Left lung (tissue), 10 donors: ENCODE results near the gene FXYD5. TPM values are rescaled to one million over a fixed set of nuclear protein-coding genes. Genes with fewer than 3 reads are reported as not detected.

Experiments used
- ATAC-seq: fragments of 200-7000 bp; cut with Tn5 transposase; one replicate; pipeline ENCODE4 v1.9.1; 2020; ENCODE audit warnings: moderate library complexity
- DNase-seq, 4 donors: peaks; one replicate each; pipeline ENCODE4 v3.0.0-alpha.2; 2013 to 2020
- H3K27ac ChIP-seq, 2 donors: fragments of 200-600 bp; sonication (generic) in 1 of 2; one replicate each; pipeline versions ENCODE4 v1.5.0 to v1.8.0; 2020 to 2021
- H3K27me3 ChIP-seq, 2 donors: fragments of 200-600 bp; sonication (generic) in 1 of 2; one replicate each; pipeline versions ENCODE4 v1.5.0 to v1.8.0; 2020 to 2021
- H3K36me3 ChIP-seq, 2 donors: fragments of 200-600 bp; sonication (generic) in 1 of 2; one replicate each; pipeline versions ENCODE4 v1.5.0 to v1.8.0; 2020 to 2021
- H3K4me1 ChIP-seq, 2 donors: fragments of 200-600 bp; one replicate each; pipeline ENCODE4 v1.8.0; 2021
- H3K4me3 ChIP-seq, 2 donors: fragments of 200-600 bp; sonication (generic) in 1 of 2; one replicate each; pipeline versions ENCODE4 v1.5.0 to v1.8.0; 2020 to 2021; ENCODE audit warnings: mild to moderate bottlenecking in 1 of 2
- H3K9me3 ChIP-seq, 2 donors: fragments of 200-600 bp; sonication (generic) in 1 of 2; one replicate each; pipeline versions ENCODE4 v1.5.0 to v1.8.0; 2020 to 2021
- intact Hi-C, 2 donors: fragments of 100-400 bp; cut with DNase I; formaldehyde crosslinking; loops; one replicate each; pipeline versions ENCODE4 v1.11.2 to v1.14.2; 2022
- polyA plus RNA-seq, 6 donors: library from polyadenylated mRNA; unstranded; fragments of 120-200 nt; gene quantifications; one replicate each; pipeline ENCODE4 v1.2.1, GENCODE V29; 2013; ENCODE audit not compliant: insufficient read length in 6 of 6
- total RNA-seq, 2 donors: library from RNA; stranded (reverse); fragmentation: NEBNext Ultra II Directional; extraction: Animal tissue kit (Norgen Biotek cat#: 25700); gene quantifications; one replicate each; pipeline ENCODE4 v1.2.1, GENCODE V29; 2021
- TF ChIP-seq, protein P1 (sequence below), 2 donors: fragments of 200-600 bp; sonication (generic) in 1 of 2; IDR thresholded peaks; one replicate each; pipeline versions ENCODE4 v1.5.0 to v1.8.0; 2021; ENCODE audit warnings: antibody characterized with exemption in 2 of 2
- donor health status: DM: no; HTN: yes; CAD: no.
- donor health status: DM: no; HTN: no; CAD: no.

FXYD5 gene
- total and polyA plus RNA-seq, 8 donors = 29.0 to 123 (median 31.5) TPM

DNA sequence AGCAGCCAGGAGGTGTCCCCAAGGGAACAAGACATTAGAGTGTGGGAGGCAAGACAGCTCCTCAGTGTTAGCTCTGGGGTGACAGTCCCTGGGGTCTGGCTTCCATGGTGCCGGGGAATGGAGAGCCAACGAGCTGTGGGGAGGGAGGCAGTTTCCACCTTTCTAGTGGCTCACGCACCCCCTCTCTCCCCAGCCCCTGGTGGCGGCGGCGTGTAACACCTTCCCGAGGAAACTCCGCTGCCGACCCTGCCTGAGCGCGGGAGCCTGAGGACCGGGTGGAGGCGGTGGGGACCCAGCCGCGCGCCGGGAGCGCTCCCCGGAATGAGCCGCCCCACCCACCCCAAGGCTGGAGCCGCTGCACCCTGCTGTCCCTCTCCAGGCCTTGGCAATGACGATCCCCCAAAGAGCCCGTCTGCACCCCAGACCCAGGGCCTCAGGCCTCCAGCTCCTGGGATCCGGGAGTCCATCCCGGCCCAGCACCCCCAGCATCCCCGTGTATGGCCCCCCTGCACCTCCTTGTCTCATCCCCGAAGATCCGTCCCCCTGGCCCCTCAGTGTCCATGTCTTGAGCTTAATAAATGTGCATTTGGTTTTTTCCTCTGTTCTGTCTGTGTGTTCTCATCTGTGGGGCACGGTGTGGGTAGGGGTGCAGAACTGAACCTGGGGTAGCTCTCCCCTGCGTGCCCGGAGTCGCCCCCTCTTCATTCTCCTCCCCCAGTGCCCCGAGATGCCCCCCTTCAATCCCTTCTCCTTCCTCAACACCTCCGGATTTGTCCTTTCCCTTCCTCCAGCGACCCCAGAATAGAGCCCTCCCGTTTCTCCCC is 622 bp upstream of the FXYD5 start:
- TF ChIP-seq, protein P1, sequence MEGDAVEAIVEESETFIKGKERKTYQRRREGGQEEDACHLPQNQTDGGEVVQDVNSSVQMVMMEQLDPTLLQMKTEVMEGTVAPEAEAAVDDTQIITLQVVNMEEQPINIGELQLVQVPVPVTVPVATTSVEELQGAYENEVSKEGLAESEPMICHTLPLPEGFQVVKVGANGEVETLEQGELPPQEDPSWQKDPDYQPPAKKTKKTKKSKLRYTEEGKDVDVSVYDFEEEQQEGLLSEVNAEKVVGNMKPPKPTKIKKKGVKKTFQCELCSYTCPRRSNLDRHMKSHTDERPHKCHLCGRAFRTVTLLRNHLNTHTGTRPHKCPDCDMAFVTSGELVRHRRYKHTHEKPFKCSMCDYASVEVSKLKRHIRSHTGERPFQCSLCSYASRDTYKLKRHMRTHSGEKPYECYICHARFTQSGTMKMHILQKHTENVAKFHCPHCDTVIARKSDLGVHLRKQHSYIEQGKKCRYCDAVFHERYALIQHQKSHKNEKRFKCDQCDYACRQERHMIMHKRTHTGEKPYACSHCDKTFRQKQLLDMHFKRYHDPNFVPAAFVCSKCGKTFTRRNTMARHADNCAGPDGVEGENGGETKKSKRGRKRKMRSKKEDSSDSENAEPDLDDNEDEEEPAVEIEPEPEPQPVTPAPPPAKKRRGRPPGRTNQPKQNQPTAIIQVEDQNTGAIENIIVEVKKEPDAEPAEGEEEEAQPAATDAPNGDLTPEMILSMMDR (IDR thresholded peaks at IDR 0.05) = peak; percentile 46 to 76
- Histone ChIP-seq H3K9me3 (no peaks in the 10 kb centered on the region), H3K4me3 (peak overlapping the region; percentile 64 to 84), H3K4me1 (peaks cover 9 to 42% of the 10 kb centered on the region in 2 donors), H3K27me3 (peaks cover 0 to 8% of the 10 kb centered on the region in 2 donors), H3K36me3 (peaks cover 0 to 23% of the 10 kb centered on the region in 2 donors), H3K27ac (peak overlapping the region in 1 of 2 donors; percentile 86)
- peak in 1 of 4 donors; percentile 92 for DNase-seq
- intact Hi-C loops = no loop called here
- peak; percentile 66 for ATAC-seq

DNA sequence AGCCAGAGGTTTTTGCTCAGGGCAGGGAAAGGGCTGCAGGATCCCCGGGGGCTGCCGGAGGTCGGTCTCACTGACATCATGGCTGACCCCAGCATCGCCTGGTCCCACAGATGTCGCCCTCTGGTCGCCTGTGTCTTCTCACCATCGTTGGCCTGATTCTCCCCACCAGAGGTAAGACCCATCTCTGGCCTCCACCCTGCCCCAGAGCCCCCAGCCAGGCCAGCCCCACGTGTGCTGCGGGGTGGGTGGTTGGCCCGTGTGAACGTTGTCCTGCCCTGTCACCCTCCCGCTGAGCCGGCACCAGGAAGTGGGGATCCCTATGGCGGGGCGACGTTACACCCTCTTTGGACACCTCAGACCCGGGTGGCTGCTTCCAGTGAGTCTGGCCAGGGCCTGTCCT is 906 bp downstream of the FXYD5 start:
- peak; percentile 2 for ATAC-seq
- peak overlapping the region; percentile 57 to 86 for H3K27ac ChIP-seq
- peaks cover 0 to 38% of the 10 kb centered on the region in 2 donors for H3K36me3 ChIP-seq
- TF ChIP-seq, protein P1 (IDR thresholded peaks at IDR 0.05) = no peak
- no peak for DNase-seq
- H3K4me3 ChIP-seq = peak overlapping the region; percentile 64 to 84
- intact Hi-C loops = no loop called here
- H3K9me3 ChIP-seq = no peaks in the 10 kb centered on the region
- peaks cover 9 to 42% of the 10 kb centered on the region in 2 donors for H3K4me1 ChIP-seq
- peaks cover 0 to 8% of the 10 kb centered on the region in 2 donors for H3K27me3 ChIP-seq

DNA sequence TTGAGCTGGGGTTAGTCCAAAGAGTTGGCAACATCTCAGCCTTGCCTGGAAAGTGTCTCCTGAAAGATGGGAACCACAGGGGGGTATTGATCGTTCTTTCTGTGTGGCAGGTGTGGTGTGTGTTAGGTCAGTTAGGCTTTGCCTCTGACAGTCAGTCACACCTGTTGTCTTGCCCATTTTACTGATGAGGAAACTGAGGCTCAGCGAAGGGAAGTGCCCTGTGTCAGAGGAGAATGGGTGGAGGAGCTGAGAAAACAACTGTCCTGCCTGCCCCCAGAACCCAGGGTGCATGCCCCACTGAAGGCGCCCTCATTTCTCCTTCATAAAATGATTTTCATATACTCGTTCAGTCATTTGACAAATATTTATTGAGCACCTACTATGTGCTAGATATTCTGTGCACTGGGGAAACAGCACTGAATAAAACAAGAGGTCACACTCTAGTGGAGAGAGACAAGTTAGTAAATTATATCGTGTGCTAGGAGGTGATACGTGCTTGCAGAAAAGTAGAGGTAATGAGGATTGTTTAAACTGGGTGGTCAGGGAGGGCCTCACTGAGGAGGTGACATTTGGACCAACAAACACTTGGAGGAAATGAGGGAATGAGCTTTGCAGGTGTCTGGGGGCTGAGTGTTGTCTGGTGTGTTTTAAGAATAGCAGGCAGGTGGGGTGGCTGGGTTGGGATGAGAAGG is 1.6 kb downstream of the FXYD5 start:
- DNase-seq (no peak), ATAC-seq (no peak)
- Histone ChIP-seq H3K27ac (no peak overlapping the region), H3K9me3 (no peaks in the 10 kb centered on the region), H3K4me1 (peaks cover 9 to 42% of the 10 kb centered on the region in 2 donors), H3K4me3 (peak overlapping the region; percentile 64 to 84), H3K27me3 (peaks cover 0 to 8% of the 10 kb centered on the region in 2 donors), H3K36me3 (peaks cover 0 to 44% of the 10 kb centered on the region in 2 donors)
- TF ChIP-seq, protein P1 (IDR thresholded peaks at IDR 0.05) = no peak
- intact Hi-C loops = no loop called here

DNA sequence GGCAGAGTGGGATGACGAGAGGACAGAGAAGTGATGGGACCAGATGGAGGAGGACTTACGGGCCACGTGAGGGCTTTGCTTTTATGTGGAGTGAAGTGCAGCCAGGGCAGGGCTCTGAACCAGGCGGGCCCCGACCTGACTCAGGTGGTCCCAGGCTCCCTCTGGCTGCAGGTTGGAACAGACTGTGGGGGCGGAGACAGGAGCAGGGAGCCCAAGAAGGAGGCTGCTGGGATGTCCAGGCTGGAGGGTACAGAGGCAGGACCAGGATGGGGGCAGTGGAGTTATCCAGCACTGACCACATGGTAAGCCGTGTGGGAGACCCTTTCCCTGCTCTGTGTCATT is 2.1 kb downstream of the FXYD5 start:
- H3K36me3 ChIP-seq = peaks cover 0 to 49% of the 10 kb centered on the region in 2 donors
- H3K4me3 ChIP-seq = no peak overlapping the region
- H3K9me3 ChIP-seq = peaks cover 0 to 3% of the 10 kb centered on the region in 2 donors
- TF ChIP-seq, protein P1 (IDR thresholded peaks at IDR 0.05) = no peak
- peaks cover 9 to 41% of the 10 kb centered on the region in 2 donors for H3K4me1 ChIP-seq
- DNase-seq (no peak), ATAC-seq (no peak)
- H3K27me3 ChIP-seq = peaks cover 0 to 8% of the 10 kb centered on the region in 2 donors
- no peak overlapping the region for H3K27ac ChIP-seq
- intact Hi-C loops = no loop called here

DNA sequence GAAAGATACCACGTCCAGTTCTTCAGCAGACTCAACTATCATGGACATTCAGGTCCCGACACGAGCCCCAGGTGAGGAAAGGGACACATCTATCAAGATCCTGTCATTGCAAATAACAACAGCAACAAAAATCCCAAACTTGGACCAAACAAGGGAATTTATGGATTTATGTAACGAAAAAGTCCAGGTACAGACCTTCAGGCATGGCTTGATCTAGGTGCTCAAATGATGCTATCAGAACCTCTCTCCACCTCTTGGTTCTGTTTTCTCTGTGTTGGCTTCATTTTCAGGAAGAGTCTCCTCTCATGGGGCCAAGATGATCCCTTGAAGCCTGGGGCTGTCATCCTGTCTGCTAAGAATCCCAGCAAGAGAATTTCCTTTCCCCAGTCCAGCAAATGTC is 2.9 kb downstream of the FXYD5 start:
- TF ChIP-seq, protein P1 (IDR thresholded peaks at IDR 0.05) = no peak
- Histone ChIP-seq H3K4me3 (no peak overlapping the region), H3K27ac (no peak overlapping the region), H3K36me3 (peaks cover 0 to 57% of the 10 kb centered on the region in 2 donors), H3K9me3 (peaks cover 0 to 10% of the 10 kb centered on the region in 2 donors), H3K4me1 (peaks cover 9 to 34% of the 10 kb centered on the region in 2 donors), H3K27me3 (peaks cover 0 to 8% of the 10 kb centered on the region in 2 donors)
- ATAC-seq (no peak), DNase-seq (no peak)
- intact Hi-C loops = no loop called here
